Smooth muscle cell of trachea (primary cell): ENCODE measurements around the gene HNRNPAB. TPM values are rescaled to one million over a fixed set of nuclear protein-coding genes. Genes with fewer than 3 reads are reported as not detected.

Experiments
- total RNA-seq: library from RNA; depleted of rRNA; stranded (reverse); fragments of >200 nt; gene quantifications from 2 replicates; pipeline ENCODE4 v1.2.1, GENCODE V29; 2014

Gene HNRNPAB
- total RNA-seq, result 32.4 and 37.5 TPM in 2 replicates

DNA sequence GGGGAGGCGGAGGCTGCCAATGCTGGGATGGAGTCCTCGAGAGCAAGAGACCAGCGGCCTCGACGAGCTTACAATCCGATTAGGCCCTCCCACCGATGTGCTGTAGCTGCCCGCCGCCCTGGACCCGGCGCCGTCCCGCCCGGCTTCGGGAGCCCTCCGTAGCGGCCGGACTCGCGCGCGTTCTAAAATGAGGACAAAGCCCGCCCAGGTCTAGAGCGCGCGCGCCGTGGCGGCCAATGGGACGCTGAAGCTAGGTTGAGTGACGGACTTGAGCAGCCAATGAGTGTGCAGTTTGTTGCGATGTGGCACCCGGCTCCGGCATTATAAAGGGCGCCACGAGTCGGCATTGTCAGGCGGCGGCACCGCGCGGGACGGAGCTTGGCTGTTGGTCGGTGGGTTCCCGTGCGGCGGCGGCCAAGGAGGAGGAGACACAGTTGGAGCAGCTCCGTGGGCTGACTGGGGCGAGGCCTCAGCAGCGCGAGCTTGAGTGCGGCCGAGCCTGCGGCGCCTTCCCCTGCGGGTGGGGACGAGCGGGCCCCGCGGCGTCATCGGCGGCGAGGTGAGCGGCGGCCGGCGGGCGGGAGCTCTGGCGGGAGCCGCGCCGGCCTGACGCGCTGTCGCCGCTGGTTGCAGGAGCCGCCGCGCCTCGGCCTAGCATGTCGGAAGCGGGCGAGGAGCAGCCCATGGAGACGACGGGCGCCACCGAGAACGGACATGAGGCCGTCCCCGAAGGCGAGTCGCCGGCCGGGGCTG lies at the start of gene HNRNPAB:
Gene HNRNPAB, plus strand, starts transcription at position 352 of the 753 bp plus-strand sequence. Its CDS starts 305 bp downstream, at position 657.

GRCh38 chr5:178187014-178187413 lies 17.3 kb upstream of the HNRNPAB start, which contains the start of gene GMCL2:
Gene GMCL2, minus strand, starts transcription at chr5:178187371. Its CDS starts 72 bp downstream, at chr5:178187299.

GRCh38 chr5:178232124-178232919 lies 28.0 kb downstream of the HNRNPAB start, which contains the start of gene PHYKPL:
Gene PHYKPL, minus strand, starts transcription at chr5:178232802. Its CDS starts 252 bp downstream, at chr5:178232550.

Other genes with a start within 250 kb of the HNRNPAB start
- not detected in 2 replicates for gene PROP1, start 208.3 kb upstream of the HNRNPAB start, total RNA-seq
- 1.7 and 2.2 TPM in 2 replicates for gene N4BP3, start 91.0 kb upstream of the HNRNPAB start, total RNA-seq
- gene RMND5B, start 73.5 kb upstream of the HNRNPAB start, total RNA-seq, result 25.3 and 26.0 TPM in 2 replicates
- gene NHP2, start 50.6 kb upstream of the HNRNPAB start, total RNA-seq, result 101 and 189 TPM in 2 replicates
- under 0.01 TPM in 1 of 2 replicates, not detected in the other for gene GMCL2, start 17.2 kb upstream of the HNRNPAB start, total RNA-seq
- 35.5 and 58.2 TPM in 2 replicates for gene PHYKPL, start 28.3 kb downstream of the HNRNPAB start, total RNA-seq